ENCODE measurements around the gene MIB1. TPM values are rescaled to one million over a fixed set of nuclear protein-coding genes. Genes with fewer than 3 reads are reported as not detected.

MIB1 gene
- total RNA-seq, 1 donor from 2014 or later = 31.3 TPM

- intact Hi-C loops (cut with DNase I) = no loop called here
- Histone ChIP-seq H3K27me3 (no peaks in the 10 kb centered on the region), H3K4me1 (no peaks in the 10 kb centered on the region), H3K36me3 (no peaks in the 10 kb centered on the region), H3K4me3 (no peak overlapping the region), H3K27ac (no peak overlapping the region), H3K9me3 (no peaks in the 10 kb centered on the region)
- DNase-seq (no peak), ATAC-seq (peak; percentile 73)
- TF ChIP-seq CTCF (IDR thresholded peaks at IDR 0.05) = no peak
These were observed 156.2 kb downstream of the MIB1 start for GRCh38 chr18:21896732-21897336.

GRCh38 chr18:21897811-21898210, 157.2 kb downstream of the MIB1 start:
- intact Hi-C loops (cut with DNase I) = no loop called here
- Histone ChIP-seq H3K4me1 (no peaks in the 10 kb centered on the region), H3K27ac (no peak overlapping the region), H3K36me3 (no peaks in the 10 kb centered on the region), H3K9me3 (no peaks in the 10 kb centered on the region), H3K4me3 (no peak overlapping the region), H3K27me3 (no peaks in the 10 kb centered on the region)
- TF ChIP-seq CTCF (IDR thresholded peaks at IDR 0.05) = peak; percentile 72
- DNase-seq (no peak), ATAC-seq (peak; percentile 87)

DNA sequence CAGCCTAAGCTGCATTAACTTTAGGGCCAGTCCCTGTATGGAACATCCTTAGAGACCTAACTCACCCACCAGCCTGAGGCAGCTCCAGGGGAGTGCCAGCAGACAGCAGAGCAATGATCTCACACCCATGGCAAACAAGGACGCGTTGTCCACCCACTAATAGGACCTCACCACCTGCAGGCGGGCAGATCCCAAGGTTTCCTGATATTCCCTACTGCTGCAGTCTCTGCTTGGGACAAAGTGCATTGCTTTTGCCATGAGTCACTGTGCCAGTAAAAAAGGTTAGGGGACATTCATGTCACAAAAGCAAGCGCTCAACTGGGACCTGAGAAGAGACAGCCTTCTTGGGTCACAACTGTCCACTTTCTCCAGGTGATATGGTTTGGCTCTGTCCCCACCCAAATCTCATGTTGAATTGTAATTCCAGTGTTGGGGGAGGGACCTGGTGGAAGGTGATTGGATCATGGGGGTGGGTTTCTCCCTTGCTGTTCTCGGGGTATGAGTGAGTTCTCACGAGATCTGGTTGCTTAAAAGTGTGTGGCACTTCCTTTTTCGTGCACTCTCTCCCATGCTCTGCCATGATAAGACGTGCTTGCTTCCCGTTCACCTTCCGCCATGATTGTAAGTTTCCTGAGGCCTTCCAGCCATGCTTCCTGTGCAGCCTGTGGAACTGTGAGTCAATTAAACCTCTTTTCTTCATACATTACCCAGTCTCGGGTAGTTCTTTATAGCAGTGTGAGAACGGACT, 160.2 kb downstream of the MIB1 start:
- ATAC-seq (no peak), DNase-seq (no peak)
- intact Hi-C loops (cut with DNase I) = no loop called here
- H3K27me3 ChIP-seq = no peaks in the 10 kb centered on the region
- TF ChIP-seq CTCF (IDR thresholded peaks at IDR 0.05) = no peak
- H3K4me3 ChIP-seq = no peak overlapping the region
- no peaks in the 10 kb centered on the region for H3K36me3 ChIP-seq
- peaks cover 10% of the 10 kb centered on the region for H3K4me1 ChIP-seq
- H3K27ac ChIP-seq = no peak overlapping the region
- no peaks in the 10 kb centered on the region for H3K9me3 ChIP-seq

GRCh38 chr18:21901423-21901945, 160.9 kb downstream of the MIB1 start:
- no peak overlapping the region for H3K27ac ChIP-seq
- H3K27me3 ChIP-seq = no peaks in the 10 kb centered on the region
- peaks cover 10% of the 10 kb centered on the region for H3K4me1 ChIP-seq
- intact Hi-C loops (cut with DNase I) = no loop called here
- DNase-seq (no peak), ATAC-seq (no peak)
- no peak for TF ChIP-seq CTCF (IDR thresholded peaks at IDR 0.05)
- H3K9me3 ChIP-seq = no peaks in the 10 kb centered on the region
- H3K4me3 ChIP-seq = no peak overlapping the region
- H3K36me3 ChIP-seq = no peaks in the 10 kb centered on the region

- Histone ChIP-seq H3K4me1 (peaks cover 10% of the 10 kb centered on the region), H3K4me3 (no peak overlapping the region), H3K27me3 (no peaks in the 10 kb centered on the region), H3K36me3 (no peaks in the 10 kb centered on the region), H3K9me3 (no peaks in the 10 kb centered on the region), H3K27ac (no peak overlapping the region)
- TF ChIP-seq CTCF (IDR thresholded peaks at IDR 0.05) = no peak
- DNase-seq (no peak), ATAC-seq (no peak)
- intact Hi-C loops (cut with DNase I) = no loop called here
These were observed 163.1 kb downstream of the MIB1 start for GRCh38 chr18:21903709-21904108.

All from upper lobe of right lung (tissue), 1 donor.